Measurements from ENCODE around the gene TRPM3.

TRPM3 gene

GRCh38 chr9:70616228-70616990, 505.0 kb downstream of the TRPM3 start:
- no peaks in the 10 kb centered on the region for H3K36me3 Mint-ChIP-seq (ENCODE audit: low read depth)
- no peaks in the 10 kb centered on the region for H3K9me3 Mint-ChIP-seq
- no peak overlapping the region for H3K4me3 Mint-ChIP-seq
- H3K4me1 Mint-ChIP-seq: peaks cover 5% of the 10 kb centered on the region
- no peak overlapping the region for H3K27ac Mint-ChIP-seq
- TF ChIP-seq CTCF (IDR thresholded peaks at IDR 0.05): no peak
- DNase-seq: no peak
- H3K27me3 Mint-ChIP-seq (ENCODE audit: low read depth, poor library complexity): no peaks in the 10 kb centered on the region

- peaks cover 5% of the 10 kb centered on the region for H3K4me1 Mint-ChIP-seq
- H3K27me3 Mint-ChIP-seq (ENCODE audit: low read depth, poor library complexity): no peaks in the 10 kb centered on the region
- H3K9me3 Mint-ChIP-seq: no peaks in the 10 kb centered on the region
- H3K36me3 Mint-ChIP-seq (ENCODE audit: low read depth): no peaks in the 10 kb centered on the region
- no peak for DNase-seq
- H3K27ac Mint-ChIP-seq: no peak overlapping the region
- no peak for TF ChIP-seq CTCF (IDR thresholded peaks at IDR 0.05)
- H3K4me3 Mint-ChIP-seq: no peak overlapping the region
Observed at GRCh38 chr9:70615464-70616138, 505.8 kb downstream of the TRPM3 start.

GRCh38 chr9:70614786-70615463, 506.5 kb downstream of the TRPM3 start:
- DNase-seq: no peak
- no peak overlapping the region for H3K27ac Mint-ChIP-seq
- no peak overlapping the region for H3K4me3 Mint-ChIP-seq
- peaks cover 5% of the 10 kb centered on the region for H3K4me1 Mint-ChIP-seq
- TF ChIP-seq CTCF (IDR thresholded peaks at IDR 0.05): no peak
- no peaks in the 10 kb centered on the region for H3K9me3 Mint-ChIP-seq
- no peaks in the 10 kb centered on the region for H3K36me3 Mint-ChIP-seq (ENCODE audit: low read depth)
- H3K27me3 Mint-ChIP-seq (ENCODE audit: low read depth, poor library complexity): no peaks in the 10 kb centered on the region

- Mint-ChIP-seq H3K36me3 (ENCODE audit: low read depth) (no peaks in the 10 kb centered on the region), H3K4me1 (peaks cover 5% of the 10 kb centered on the region), H3K27me3 (ENCODE audit: low read depth, poor library complexity) (no peaks in the 10 kb centered on the region), H3K4me3 (no peak overlapping the region), H3K9me3 (no peaks in the 10 kb centered on the region), H3K27ac (no peak overlapping the region)
- DNase-seq: no peak
- no peak for TF ChIP-seq CTCF (IDR thresholded peaks at IDR 0.05)
Observed at GRCh38 chr9:70613024-70613768, 508.2 kb downstream of the TRPM3 start.

GRCh38 chr9:70610287-70610644, 511.2 kb downstream of the TRPM3 start:
- DNase-seq: no peak
- no peak overlapping the region for H3K27ac Mint-ChIP-seq
- H3K36me3 Mint-ChIP-seq (ENCODE audit: low read depth): no peaks in the 10 kb centered on the region
- H3K27me3 Mint-ChIP-seq (ENCODE audit: low read depth, poor library complexity): no peaks in the 10 kb centered on the region
- no peak overlapping the region for H3K4me3 Mint-ChIP-seq
- H3K9me3 Mint-ChIP-seq: no peaks in the 10 kb centered on the region
- TF ChIP-seq CTCF (IDR thresholded peaks at IDR 0.05): no peak
- peaks cover 4% of the 10 kb centered on the region for H3K4me1 Mint-ChIP-seq

All from nephron progenitor cell (in vitro differentiated cells).